NCI-H2196 (cell line): Measurements from ENCODE around the gene EDAR.

ENCODE experiments used
- DNase-seq: peaks from one replicate; lab custom pipeline; 2025; ENCODE audit not compliant: unreplicated experiment; lab: John Stamatoyannopoulos, UW

Gene EDAR

DNA sequence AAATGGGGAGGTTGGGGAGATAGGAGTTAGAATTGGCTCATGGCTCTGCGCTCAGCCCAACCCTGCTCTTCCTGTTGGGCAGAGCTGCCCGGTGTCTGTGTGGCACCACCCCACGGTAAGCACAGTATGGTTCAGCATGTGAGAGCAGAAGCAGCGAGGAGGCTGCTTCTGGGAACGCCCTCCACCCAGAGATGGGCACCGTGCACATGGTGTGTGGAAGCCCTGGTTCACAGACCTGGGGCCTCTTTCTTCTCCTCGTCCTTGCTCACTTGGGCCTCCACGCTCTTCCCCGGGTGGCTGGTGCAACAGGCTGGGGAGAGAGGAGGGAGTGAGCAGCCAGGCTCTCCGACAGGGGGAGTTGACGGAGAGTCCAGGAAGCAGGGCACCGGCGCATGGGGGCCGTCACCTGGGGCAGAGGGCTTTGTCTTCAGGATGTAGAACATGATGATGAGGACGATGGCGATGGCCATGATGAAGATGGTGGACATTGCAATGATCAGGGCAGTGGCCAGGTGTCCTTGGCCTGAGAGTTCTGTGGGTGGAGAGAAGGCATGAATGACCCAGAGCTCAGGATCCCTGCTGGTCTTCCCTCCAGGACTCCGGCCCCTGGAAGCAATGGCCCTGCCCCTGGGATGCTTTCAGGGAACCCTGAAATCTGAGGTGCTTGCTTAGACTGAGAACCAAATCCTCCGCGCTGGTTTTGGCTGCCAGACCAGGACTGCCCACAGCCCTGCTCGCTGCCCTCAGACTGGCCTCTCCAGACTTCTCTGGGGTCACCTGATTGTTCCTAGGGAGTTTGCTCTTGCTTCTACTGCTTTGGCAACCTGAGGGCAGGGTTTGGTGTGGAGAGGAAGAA lies 78.3 kb downstream of the EDAR start:
- no peak for DNase-seq

DNA sequence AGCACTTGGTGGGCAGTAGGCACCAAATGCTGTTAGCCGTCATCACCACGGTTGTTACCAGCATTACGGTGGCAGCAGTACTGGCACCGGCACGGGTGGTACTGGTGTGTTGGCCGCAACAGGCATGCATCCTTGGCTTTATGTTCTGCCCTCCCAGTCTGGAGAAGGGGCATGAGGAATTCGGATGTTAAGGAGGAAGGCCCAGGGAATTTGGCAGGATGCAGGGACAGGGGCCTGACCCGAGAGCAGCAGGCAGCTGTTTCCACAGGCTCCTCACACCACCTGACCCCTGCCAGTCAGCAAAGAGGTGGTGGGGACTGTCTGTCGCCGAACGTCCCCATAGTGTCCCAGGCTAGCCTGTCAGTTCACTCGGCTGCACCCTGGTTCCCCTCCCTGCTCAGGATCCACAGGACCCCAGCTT lies 79.0 kb downstream of the EDAR start:
- DNase-seq, result no peak

DNA sequence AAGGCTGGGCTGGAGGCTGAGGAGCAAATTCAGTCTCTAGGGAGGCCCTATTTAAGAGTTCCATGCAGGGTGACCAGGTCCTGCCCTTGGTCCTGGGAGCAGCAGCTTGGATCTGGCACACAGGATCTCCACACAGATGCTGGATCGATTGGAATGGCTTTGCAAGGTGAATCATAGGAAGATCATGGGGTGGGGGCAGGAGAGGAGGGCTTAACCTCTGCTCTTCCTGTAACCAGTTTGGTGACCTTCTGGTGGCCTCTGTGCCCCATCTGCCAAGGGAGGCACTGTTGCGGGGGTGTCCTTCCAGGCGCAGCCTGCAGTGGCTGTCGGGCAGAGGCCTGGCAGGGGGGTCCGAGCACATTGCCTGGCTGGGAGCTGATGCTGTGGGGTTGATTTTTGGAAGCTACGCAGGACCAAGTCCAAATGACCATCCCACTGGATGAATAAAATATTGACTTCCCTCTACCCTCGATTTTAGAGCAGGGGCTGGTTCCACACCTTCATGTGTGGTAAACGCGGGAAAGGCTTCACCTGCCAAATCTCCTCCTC lies 79.7 kb downstream of the EDAR start:
- DNase-seq, result no peak

DNA sequence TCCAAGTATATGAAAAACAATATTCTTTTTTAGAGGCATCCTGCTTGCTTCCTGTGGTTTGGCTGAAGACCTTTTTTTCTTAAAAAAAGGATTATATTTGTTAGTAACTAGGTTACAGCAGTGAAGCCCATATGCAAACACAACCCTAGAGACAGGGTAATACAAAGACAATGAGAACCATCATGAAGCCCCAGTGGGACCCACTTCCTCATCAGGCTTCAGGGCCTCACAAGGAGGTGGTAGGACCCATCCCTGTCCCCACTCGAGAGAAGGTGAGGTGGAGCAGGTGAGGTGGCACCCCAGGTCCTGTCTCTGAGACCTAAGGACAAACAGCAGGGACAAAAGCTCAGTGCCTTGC lies 80.3 kb downstream of the EDAR start:
- DNase-seq, result no peak

DNA sequence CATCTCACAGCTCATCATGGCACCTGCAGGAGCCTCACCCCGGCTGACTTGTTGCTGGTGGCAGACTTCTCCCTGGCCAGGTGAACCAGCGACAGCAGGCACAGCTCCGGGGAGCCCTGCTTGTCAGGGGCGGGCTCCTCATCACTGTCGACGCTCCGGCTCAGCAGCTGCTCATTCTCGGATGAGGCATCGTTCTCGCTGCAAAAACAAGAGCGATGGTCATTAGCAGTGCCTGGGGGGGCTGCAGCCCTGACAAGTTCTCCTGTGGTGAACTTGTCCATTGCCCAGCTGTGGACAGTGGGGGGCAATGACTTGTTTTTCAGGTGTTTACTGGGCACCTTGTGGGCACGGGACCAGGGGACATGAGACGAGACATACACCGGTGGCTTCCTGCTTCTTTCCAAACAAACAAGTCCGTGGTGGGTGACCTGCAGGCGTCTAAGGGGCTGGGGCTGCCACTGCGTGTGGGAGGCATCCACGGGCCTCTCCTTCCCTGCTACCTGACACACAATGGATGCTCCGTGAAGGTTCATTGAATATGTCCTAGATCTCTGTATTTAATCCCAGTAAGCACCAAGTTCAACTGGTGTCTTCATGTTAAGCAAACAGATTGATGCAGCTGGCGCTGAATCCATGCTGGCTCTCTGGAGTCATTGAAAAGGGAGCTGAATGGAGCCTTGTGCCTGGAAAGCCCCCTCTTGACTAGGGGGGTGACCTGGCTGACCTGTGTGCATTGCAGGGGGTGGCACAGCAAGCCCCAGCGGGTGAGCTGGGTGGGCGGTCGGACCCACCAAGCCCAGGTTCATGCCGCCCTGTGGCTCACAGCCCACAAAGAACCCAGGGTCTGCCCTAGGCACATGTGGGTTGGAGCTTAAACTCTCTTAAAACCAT lies 81.0 kb downstream of the EDAR start:
- no peak for DNase-seq

DNA sequence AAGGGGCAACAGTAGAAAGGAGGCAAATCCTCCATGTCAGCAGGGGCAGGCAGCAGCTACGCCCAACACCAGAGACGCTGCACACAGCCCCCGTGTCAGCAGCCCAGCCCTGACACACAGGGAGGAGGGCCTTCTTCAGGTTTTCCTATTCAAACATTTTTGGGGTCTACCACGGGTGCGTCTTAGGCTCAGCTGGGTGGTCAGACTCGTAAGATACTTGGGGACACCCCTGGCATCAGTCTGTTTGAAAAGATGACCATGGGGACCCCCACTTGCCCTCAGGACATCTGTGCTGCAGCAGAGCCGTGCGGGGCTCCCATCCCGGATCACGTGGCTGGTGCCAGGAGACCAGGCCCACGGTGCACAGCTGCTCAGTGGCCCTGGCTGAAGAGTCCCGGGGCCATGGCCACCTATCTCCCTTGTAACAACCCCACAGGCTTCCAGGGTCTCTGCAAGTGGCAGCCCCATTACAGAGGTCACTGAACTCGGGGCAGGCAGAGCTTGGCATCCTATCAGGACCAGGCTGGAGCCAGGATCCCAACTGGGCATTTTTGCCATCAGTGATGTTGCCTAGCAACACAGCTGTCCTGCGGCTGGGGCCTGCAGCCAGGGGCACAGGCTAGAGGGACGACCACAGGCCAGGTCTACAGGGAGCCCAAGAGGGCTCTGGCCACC lies 82.5 kb downstream of the EDAR start:
- no peak for DNase-seq

DNA sequence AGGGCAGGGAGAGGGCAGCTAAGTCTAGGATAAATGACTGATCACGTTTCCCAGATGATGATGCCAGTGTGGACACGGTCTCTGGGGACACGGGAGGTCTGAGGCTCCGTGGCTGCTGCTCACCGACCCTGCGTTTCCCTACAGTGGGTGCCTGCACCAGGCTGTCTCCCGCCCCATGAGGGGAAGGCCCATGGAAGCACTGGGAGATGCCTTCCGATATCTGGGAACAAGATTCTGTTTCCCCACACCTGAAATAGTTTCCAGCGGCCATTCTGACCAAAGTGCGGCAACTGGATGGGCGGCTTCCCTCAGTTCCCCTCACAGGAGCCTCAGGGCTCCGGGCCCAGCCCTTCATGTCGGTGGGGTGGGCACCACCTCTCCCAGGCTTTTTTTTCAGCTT lies 83.1 kb downstream of the EDAR start:
- no peak for DNase-seq

DNA sequence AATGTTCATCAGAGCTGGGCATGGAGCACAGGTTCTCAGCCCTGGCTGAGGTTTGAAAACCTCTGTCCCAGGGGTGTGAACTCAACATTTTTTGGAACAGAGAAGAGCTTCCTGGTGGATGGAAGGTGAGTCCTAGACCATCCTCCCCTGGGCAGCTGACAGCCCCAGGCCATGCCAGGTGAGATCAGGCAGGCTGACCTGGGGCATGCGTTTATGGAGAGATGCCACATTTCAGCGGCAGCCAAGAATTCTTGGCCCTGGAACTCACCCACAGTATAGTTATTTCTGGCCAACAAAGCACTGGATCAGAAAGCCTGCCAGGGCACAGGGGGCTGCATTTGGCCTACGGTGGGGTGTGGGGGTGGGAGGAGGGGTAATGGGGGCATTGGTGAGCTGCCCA lies 83.8 kb downstream of the EDAR start:
- DNase-seq, result peak; percentile 17

DNA sequence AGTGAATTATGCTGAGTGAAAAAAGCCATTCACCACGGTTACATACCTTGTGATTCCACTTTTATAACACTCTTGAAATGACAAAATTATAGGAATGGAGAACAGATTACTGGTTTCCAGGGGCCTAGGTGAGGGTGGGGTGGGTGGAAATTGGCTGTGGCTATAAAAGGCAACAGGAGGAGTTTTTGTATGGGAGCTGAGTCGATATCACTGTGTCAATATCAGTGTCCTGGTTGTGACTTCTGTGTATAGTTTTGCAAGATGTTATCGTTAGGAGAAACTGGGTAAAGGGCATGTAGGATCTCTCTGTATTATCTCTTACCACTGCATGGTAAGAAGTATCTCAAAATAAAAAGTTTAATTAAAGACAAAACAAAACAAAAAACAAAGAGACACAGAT lies 84.3 kb downstream of the EDAR start:
- DNase-seq, result no peak

DNA sequence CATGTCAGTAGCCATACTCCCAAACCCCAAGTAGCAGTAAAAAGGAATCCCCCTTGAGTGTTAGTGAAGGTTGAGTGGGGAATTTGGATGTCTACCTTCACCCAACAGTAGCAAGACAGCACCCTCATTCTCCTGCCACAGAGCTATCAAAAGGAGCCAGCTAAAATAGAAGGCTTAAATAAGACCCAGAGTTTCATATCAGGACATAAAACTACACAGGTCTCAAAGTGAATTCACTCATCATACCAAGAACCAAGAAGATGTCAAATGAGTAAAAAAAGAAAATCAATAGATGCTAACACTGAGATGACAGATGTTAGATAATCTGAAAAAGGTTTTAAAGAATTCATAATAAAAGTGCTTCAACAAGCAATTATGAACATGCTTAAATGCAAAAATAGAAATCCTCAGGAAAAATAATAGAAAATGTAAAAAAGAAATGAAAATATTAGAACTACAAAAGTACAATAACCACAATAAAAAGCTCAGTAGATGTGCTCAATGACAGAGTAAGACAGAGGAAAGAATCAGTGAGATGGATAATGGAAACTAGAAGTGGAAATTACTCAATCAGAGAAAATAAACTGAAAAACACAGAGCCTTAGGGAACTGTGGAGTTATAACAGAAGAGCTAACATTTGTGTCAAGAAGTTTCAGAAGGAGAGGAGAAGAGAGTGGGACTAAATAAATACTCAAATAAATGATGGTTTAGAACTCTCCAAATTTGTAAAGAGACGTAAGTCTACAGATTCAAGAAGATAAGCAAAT lies 90.5 kb downstream of the EDAR start:
- no peak for DNase-seq

DNA sequence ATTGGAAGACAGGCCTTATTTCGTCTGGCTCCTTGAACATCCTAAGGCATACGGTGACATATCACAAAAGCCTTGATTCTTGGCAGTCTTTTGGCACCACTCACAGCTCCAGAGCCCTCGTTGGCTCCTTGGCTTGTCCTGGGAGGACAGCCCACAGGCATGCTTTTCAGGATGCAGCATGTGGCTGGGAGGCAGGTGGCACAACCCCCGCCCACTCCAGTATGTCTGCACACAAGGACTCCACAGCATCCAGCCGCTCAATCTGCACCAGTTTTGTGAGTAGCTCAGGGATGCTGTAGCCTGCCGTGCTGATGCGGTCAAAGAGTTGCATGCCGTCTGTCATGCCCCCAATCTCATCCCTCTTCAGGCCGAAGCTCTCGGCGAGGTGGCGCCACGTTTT lies 92.3 kb downstream of the EDAR start:
- DNase-seq, result no peak

DNA sequence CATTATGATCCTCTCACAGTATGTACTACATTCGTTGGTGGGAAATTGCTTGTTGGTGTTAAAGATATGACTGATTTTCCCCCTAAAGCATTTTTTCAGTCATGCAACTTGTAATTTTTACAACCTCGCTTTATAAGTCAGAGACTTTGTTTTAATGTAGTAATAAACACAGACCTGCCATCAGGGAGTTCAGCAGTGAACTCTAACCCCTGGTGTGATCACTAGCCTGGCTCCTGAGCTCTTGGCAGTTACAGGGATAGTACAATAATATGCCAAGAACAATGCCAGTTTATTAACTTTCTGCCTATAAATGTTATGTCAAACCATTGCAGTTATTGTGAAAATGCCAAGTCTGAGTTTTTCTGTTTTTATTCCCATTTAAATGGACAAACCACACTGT lies 93.8 kb downstream of the EDAR start:
- no peak for DNase-seq

DNA sequence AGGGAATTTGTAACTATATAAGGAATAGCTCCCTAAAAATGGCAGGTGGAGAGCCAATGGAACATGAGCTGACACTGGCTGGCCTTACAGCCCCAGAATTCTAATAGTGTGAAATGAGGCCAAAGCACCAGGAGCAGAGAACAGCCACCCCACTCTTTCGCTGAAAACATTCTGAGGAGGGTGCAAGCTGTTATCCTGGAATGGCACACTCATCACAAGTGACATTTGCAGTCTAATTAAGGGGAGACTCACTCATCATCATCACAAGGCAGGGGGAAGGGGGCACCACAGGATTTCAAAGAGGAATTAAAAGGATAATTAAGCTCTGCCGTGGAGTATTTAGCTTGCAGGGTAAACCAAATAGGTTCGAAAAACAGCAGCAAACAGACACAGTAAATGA lies 94.3 kb downstream of the EDAR start:
- DNase-seq, result no peak

DNA sequence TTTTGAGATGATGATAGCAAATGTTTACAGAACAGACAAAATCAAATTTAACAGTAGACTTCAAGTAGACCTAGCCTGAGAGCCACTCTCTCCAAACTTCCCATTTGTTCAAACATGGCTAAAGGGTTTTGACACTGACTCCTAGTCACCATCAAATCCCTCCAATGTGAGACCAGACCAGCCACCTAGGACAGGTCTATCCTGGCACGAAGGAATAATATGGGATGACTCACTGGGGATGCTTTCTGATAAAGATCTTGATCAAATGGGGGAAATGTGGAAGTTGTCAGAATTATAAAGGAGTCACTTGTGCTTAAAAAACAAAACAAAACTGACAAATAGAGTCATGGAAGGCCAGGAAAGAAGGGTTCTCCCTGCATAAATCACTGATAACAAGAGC lies 95.7 kb downstream of the EDAR start:
- DNase-seq, result no peak

DNA sequence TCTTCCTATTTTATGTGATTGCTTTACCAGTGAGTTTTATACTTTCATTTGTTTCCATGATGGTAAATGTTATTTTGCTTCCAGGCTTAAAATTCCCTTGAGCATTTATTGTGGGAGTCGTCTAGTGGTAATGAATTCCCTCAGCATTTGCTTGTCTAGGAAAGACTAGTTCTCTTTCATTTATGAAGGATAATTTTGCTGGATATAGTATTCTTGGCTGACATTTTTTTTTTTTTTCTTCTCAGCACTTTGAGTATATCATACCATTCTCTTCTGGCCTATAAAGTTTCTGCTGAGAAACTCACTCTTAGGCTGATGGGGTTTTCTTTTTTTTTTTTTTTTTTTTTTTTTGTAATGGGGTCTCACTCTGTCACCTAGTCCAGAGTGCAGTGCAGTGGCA lies 99.1 kb downstream of the EDAR start:
- DNase-seq, result no peak

DNA sequence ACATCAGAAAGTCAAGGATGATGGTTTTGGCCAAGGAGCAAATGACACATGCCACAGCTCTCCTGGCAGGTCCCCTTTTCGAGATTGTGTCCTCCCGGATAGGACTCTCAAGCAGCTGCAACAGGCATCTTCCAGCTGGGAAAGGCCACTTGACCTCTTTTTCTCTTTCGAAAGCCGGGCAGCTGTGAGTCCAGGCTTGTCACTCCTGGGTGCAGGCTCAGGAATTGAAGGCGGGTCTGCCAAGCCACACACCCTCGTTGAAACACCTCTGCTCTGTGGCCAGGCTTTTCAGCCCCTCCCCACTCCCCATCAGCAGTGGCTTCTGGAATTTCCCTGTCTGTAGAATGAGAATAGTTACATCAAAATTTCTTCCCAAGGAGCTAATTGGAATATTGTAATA lies 104.4 kb downstream of the EDAR start:
- peak; percentile 45 for DNase-seq

DNA sequence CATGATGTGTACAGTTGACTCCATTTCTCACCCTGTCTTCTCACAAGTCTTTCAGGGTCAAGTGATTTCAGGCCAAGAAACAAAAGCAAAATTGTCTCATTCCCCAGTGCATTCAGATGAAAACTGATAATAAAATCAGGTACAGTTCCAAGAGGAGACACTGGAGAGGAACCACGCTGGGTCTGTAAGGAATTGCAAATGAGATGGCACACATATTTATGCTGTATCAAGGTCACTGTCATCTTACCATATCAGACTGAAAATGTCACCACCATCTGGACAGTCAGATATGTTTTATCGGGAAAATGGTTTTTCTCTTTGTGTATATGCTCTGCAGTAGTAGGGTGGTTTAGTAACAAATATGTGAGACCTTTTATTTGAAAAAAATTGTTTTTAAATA lies 110.7 kb downstream of the EDAR start:
- no peak for DNase-seq

DNA sequence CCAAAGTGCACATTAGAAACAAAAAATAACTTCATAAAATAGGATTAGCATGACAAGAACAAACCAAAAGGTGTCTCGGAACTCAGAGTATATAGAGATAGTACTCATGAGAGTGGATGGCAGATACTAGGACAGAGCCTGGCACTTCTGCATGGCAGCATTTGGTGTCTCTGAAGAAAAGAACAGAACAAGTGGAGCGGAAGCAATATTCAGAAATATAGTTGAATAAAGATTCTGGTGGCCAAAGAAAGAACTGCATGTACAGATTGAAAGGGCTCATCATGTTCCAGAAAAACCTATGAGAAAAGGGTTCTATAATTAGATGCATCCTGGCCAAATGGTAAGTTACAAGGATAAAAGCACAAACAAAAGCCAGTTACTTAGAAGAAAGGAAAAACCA lies 111.5 kb downstream of the EDAR start:
- DNase-seq, result no peak

DNA sequence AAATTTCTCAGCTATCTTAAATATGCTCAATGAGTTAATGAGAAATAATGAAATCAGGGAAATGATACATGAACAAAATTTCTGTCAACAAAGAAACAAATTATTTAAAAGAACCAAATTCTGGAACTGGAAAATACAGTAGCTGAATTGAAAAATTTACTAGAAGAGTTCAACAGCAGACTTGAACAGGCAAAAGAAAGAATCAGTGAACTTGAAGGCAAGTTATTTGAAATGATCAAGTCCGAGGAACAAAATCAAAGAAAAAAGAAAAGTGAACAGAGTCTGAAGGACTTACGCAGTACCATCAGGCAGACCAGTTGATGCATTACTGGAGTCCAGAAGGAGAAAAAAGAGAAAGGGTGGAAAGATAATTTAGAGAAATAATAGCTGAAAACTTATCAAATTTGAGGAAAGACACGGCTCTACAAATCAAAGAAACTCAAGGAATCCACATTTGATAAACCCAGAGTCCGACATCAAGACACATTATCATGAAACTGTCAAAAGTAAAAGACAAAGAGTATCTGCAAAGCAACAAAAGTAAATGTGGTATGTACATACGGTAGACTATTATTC lies 118.9 kb downstream of the EDAR start:
- DNase-seq, result no peak

DNA sequence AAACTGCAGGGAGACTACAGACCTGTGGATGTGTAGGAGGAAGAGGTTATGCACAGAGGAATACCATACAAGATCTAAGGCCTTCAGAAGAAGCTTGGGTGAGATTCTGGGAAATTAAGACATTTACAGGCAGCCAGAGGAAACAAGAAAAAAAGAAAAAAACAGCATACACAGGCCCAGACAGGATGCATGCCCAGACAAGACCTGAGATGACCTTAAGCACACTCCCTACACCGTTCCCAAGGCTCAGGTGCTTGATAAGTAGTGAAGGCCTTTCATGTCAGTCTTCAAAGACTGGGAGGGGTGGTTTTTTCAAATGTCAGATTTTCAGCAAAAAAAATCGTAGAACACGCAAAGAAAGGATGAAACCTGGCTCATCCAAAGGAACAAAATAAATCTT lies 119.5 kb downstream of the EDAR start:
- DNase-seq, result no peak
